HG02943 (cell line): ENCODE measurements around the gene MBD3.

Experiments
- ATAC-seq: cut with Tn5 transposase; IDR thresholded peaks from one replicate; pipeline ENCODE4 v1.9.1; 2021; ENCODE audit warnings: mild to moderate bottlenecking, low read depth, moderate library complexity; ENCODE audit not compliant: unreplicated experiment

MBD3 gene

GRCh38 chr19:1524287-1524971 lies 68.2 kb downstream of the MBD3 start:
- no peak for ATAC-seq
